Measurements from ENCODE around the gene SEMA3E. TPM values are rescaled to one million over a fixed set of nuclear protein-coding genes. Genes with fewer than 3 reads are reported as not detected.

The SEMA3E gene
- polyA plus RNA-seq, 1 of the 3 experiments (the other 2 are of a cell fraction), result under 0.01 TPM

DNA sequence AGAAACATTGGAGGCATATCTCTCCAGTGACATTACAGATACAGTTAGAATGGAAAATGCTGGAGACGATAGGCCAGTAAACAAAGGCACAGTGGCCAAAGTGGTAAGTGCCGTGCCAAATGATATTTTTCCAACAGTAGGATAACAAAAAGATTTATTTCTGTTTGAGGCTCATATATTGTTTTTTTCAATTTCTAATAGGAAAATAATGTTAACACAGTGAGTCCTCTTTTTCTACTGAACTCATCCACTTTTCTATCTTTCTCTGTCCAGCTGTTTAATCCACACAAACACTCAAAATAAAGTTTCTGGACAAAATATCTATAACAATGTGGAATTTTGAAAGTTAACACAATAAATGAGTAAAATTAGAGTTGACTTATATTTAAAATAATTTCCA, 201.3 kb downstream of the SEMA3E start:
- no peak overlapping the region for H2AFZ ChIP-seq (ENCODE audit: low read depth)

More for the DNA sequence above, 201.3 kb downstream of the SEMA3E start:
- no peaks in the 10 kb centered on the region for H3K36me3 ChIP-seq (replicated peaks in 1 of 2; ENCODE audit: control insufficient read depth in 1 of 2, insufficient read depth in 2 of 2, low read length in 1 of 2)
- H3K9me3 ChIP-seq, result no peaks in the 10 kb centered on the region
- no peak overlapping the region for H3K4me3 ChIP-seq (ENCODE audit: low read depth in 2 of 2, low read length in 1 of 2)
- no peak overlapping the region for H3K9ac ChIP-seq
- H3K9me2 ChIP-seq, result no peaks in the 10 kb centered on the region
- 92% methylated on average over 2 of the region's 2 CpGs for WGBS (ENCODE audit: low lambda C conversion rate)
- H3K79me2 ChIP-seq (ENCODE audit: insufficient read depth), result no peaks in the 10 kb centered on the region
- no peaks in the 10 kb centered on the region for H3F3A ChIP-seq (replicated peaks; ENCODE audit: insufficient read depth)
- no peak overlapping the region for H3K27ac ChIP-seq (ENCODE audit: low read depth in 2 of 2, low read length in 1 of 2)
- no peaks in the 10 kb centered on the region for H3K27me3 ChIP-seq (ENCODE audit: insufficient read depth)
- no peaks in the 10 kb centered on the region for H4K20me1 ChIP-seq (ENCODE audit: insufficient read depth)
- no peaks in the 10 kb centered on the region; a peak in 1 of 4 replicates for H3K4me1 ChIP-seq (ENCODE audit: control insufficient read depth in 1 of 2, insufficient read depth in 2 of 2, low read depth in 1 of 2, low read length in 1 of 2)
- CTCF ChIA-PET, result interaction anchor here (2.5 kb wide), 1 partner anchor 20 kb away, joined by 7 read pairs; no protein-coding TSS in a partner anchor
- POLR2A ChIA-PET, result no interaction called here
- TF ChIP-seq TEAD4 (IDR thresholded peaks at IDR 0.05; ENCODE audit: borderline replicate concordance, insufficient read depth) (no peak), PBX3 (IDR thresholded peaks at IDR 0.05) (no peak), POLR2AphosphoS5 (IDR thresholded peaks at IDR 0.05; ENCODE audit: low read depth, low read length) (no peak), TCF12 (IDR thresholded peaks at IDR 0.05) (no peak), SIN3A (IDR thresholded peaks at IDR 0.05; ENCODE audit: borderline replicate concordance, low read depth, low read length) (no peak), MXI1 (IDR thresholded peaks at IDR 0.05; ENCODE audit: low read depth, low read length) (no peak), GABPA (IDR thresholded peaks at IDR 0.05; ENCODE audit: low read depth) (no peak), USF1 (IDR thresholded peaks at IDR 0.05; ENCODE audit: borderline replicate concordance, low read depth) (no peak), MAX (IDR thresholded peaks at IDR 0.05; ENCODE audit: low read depth) (no peak), ZBTB33 (IDR thresholded peaks at IDR 0.05; ENCODE audit: borderline replicate concordance, low read depth) (no peak), FOXJ3 (CRISPR knock-in tag; IDR thresholded peaks at IDR 0.05) (no peak), NRF1 (IDR thresholded peaks at IDR 0.05; ENCODE audit: low read depth, low read length) (no peak), RCOR1 (IDR thresholded peaks at IDR 0.05; ENCODE audit: low read length) (no peak), RXRA (IDR thresholded peaks at IDR 0.05; ENCODE audit: borderline replicate concordance, low read depth) (no peak), CHD2 (IDR thresholded peaks at IDR 0.05; ENCODE audit: low read length, partially characterized antibody) (no peak), TAF1 (IDR thresholded peaks at IDR 0.05; ENCODE audit: borderline replicate concordance, low read depth, low read length) (no peak), EZH2phosphoT487 (IDR thresholded peaks at IDR 0.05; ENCODE audit: borderline replicate concordance, low read depth) (no peak), FOXM1 (IDR thresholded peaks at IDR 0.05; ENCODE audit: low read depth) (no peak), YY1 (IDR thresholded peaks at IDR 0.05; ENCODE audit: low read depth) (no peak)
- TF ChIP-seq, protein P1, sequence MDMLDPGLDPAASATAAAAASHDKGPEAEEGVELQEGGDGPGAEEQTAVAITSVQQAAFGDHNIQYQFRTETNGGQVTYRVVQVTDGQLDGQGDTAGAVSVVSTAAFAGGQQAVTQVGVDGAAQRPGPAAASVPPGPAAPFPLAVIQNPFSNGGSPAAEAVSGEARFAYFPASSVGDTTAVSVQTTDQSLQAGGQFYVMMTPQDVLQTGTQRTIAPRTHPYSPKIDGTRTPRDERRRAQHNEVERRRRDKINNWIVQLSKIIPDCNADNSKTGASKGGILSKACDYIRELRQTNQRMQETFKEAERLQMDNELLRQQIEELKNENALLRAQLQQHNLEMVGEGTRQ (IDR thresholded peaks at IDR 0.05; ENCODE audit: borderline replicate concordance, low read depth, low read length), result no peak
- H3K4me2 ChIP-seq, result no peak overlapping the region
- no peak for DNase-seq

Measured in SK-N-SH (cell line).